SK-N-SH (cell line): Measurements from ENCODE around the gene AMPH.

ENCODE experiments used
- CTCF ChIP-seq: fragments of 200-600 bp; sonication (generic); IDR thresholded peaks from 2 replicates; pipeline ENCODE4 v1.6.1; 2017; ENCODE audit warnings: antibody characterized with exemption, mild to moderate bottlenecking, moderate library complexity
- ELF1 ChIP-seq: IDR thresholded peaks from 2 replicates; pipeline ENCODE4 v1.4.0; 2012
- JUND ChIP-seq: IDR thresholded peaks from 2 replicates; pipeline ENCODE4 v1.4.0; 2012
- RAD21 ChIP-seq: IDR thresholded peaks from 2 replicates; pipeline ENCODE4 v1.6.1; 2012; ENCODE audit warnings: mild to moderate bottlenecking, low read length
- RXRA ChIP-seq: IDR thresholded peaks from 2 replicates; pipeline ENCODE4 v1.4.0; 2012; ENCODE audit warnings: low read depth, mild to moderate bottlenecking, borderline replicate concordance
- USF2 ChIP-seq: fragments of 150-350 bp; IDR thresholded peaks from 2 replicates; pipeline ENCODE4 v1.6.1; 2017; ENCODE audit warnings: antibody characterized with exemption, low read length, low read depth, borderline replicate concordance

- TF ChIP-seq CTCF = no peak
- no peak for TF ChIP-seq JUND
- no peak for TF ChIP-seq ELF1
- no peak for TF ChIP-seq RXRA
- no peak for TF ChIP-seq USF2
- no peak for TF ChIP-seq RAD21
These were observed 1.2 kb upstream of the AMPH start for GRCh38 chr7:38632411-38632810.
